GM19043 (cell line): ENCODE measurements around the gene SPAG17.
"Not testable (repeated sequence)": the region's sequence is repeated elsewhere in the genome, so short reads cannot be mapped to it uniquely, and the experiment has no call there.

ENCODE experiments used
- ATAC-seq: cut with Tn5 transposase; IDR thresholded peaks from one replicate; pipeline ENCODE4 v1.9.1; 2021; ENCODE audit warnings: low read depth; ENCODE audit not compliant: unreplicated experiment

The SPAG17 gene

GRCh38 chr1:117922717-117923116 is 262.3 kb downstream of the SPAG17 start:
- not testable (repeated sequence) for ATAC-seq

GRCh38 chr1:117921991-117922390 is 263.0 kb downstream of the SPAG17 start:
- no peak for ATAC-seq

GRCh38 chr1:117919376-117919775 is 265.7 kb downstream of the SPAG17 start:
- no peak for ATAC-seq

- ATAC-seq, result no peak
Observed at GRCh38 chr1:117911051-117911450, 274.0 kb downstream of the SPAG17 start.

- no peak for ATAC-seq
Observed at GRCh38 chr1:117905019-117905418, 280.0 kb downstream of the SPAG17 start.

- no peak for ATAC-seq
Observed at GRCh38 chr1:117904485-117904884, 280.5 kb downstream of the SPAG17 start.
